Ramos (cell line): ENCODE measurements around the gene PXYLP1.

Source experiments
- in situ Hi-C: fragments of 300-500 bp; cut with MboI; formaldehyde crosslinking; loops from one replicate; pipeline ENCODE4 v1.14.3; 2022; ENCODE audit warnings: low sequenced_read_pairs; ENCODE audit not compliant: unreplicated experiment

PXYLP1 gene

DNA sequence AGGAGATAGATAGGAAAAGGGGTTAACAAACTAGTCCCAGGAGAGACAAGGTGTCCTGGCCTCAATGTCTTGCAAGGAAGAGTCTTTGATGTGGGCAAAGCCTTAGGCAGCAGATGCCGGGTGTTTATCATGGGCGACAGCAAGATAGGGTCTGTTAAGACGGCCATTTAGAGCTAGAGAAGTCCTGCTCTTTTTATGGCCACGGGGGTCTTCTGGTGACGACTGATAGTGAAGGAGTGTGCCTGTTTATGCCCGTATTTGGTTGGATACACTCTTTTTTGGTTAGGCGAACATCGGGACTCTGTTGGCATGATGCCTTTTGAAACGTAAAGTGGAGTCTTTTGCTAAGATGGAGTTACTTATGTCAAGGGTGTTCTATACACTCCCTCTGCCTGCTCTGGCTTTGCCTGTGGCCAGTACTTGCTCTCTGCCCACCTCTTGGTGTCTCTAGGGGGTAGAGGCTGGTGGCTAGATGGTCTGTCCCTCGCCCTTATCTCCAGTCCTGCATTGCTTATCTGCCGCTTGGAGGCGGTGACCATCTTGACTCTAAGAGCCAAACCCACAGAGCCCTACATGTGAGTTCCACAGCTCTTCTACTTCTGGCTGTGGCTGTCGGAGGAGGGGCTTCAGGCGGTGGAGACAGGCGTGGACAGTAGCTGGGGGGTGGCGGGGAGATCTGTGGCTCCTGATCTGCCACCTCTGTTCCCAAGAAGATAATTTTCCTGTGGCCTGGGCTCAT, 80.9 kb downstream of the PXYLP1 start:
- in situ Hi-C loops = loop anchor here (25.0 kb wide), 1 partner anchor 250 kb away; no protein-coding TSS in a partner anchor

DNA sequence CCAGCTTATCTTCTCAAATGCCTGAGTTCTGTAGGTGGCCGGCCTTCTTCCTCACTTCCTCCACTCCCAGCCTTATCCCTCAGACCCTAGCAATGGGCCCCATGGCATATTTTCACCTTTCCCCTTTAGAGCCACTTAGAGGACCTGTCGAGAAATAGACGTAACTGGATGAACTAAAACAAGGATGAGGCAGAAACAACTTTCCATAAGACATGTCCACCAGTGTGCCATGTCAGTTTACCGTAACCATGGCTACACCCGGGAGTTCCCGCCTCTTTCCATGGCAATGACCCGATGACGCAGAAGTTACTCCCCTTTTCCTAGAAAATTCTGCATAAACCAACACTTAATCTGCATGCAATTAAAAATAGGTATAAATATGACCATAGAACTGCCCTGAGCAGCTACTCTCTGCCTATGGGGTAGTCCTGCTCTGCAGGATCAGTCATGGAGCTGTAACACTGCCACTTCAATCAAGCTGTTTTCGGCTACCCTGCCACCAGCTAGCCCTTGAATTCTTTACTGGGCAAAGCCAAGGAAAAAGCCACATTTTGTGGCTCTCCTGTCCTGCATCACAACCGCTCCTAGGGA, 81.6 kb downstream of the PXYLP1 start:
- in situ Hi-C loops = loop anchor here (25.0 kb wide), 1 partner anchor 249 kb away; no protein-coding TSS in a partner anchor

DNA sequence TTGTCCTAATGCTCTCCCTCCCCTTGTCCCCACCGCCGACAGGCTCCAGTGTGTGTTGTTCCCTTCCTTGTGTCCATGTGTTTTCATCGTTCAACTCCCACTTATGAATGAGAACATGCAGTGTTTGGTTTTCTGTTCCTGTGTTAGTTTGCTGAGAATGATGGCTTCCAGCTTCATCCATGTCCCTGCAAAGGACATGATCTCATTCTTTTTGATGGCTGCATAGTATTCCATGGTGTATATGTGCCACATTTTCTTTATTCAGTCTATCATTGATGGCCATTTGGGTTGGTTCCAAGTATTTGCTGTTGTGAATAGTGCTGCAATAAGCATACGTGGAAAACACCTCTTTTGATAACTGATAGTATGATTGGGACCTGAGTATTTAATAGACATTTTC, 82.8 kb downstream of the PXYLP1 start:
- in situ Hi-C loops = loop anchor here (25.0 kb wide), 1 partner anchor 248 kb away; no protein-coding TSS in a partner anchor

DNA sequence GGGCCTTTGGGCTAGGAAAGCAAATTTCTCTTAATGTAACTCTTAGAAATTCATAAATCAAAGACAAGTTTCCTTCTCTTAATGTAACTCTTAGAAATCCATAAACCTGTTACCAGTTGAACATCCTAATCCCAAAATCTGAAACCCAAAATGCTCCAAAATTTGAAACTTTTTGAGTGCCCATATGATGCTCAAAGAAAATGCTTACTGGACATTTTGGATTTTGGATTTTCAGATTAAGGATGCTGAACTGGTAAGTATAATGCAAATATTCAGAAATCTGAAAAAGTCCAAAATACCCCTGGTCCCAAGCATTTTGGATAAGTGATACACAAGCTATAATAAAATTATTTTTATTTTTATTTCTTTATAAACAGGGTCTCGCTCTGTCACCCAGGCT, 85.2 kb downstream of the PXYLP1 start:
- in situ Hi-C loops = loop anchor here (25.0 kb wide), 1 partner anchor 245 kb away; no protein-coding TSS in a partner anchor

DNA sequence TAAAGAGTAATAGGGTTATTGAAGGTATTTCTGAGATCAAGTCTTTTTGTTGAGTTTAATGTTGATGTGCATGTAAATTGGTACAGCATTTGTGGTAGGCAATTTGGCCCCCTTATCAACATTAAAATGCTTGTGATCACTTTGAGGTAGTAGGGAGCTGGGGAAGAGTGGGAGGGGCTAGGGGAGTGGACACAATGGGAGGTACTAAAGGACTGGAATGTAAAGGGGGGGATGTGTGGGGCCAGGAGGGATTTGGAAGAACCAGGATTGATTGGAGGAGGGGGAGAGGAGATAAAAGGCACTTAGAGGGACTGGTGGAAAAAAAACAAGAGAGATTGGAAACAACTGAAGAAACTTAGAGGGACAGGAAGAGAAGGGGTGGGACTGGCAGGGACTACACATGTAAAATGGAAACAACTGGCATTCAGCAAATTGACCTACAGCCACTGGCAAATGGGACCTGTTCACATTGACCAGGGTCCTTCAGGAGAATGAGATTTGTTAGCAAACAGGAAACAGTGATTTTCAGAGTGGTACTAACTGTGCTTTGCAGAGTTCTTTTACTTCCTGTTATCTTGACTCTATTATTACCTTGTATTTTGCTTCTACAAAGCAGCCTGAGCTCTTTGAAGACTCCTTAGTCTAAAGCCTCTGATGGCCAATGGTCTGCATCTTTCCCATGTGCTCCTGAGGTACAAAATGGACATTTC, 88.9 kb downstream of the PXYLP1 start:
- in situ Hi-C loops = loop anchor here (25.0 kb wide), 1 partner anchor 242 kb away; no protein-coding TSS in a partner anchor

DNA sequence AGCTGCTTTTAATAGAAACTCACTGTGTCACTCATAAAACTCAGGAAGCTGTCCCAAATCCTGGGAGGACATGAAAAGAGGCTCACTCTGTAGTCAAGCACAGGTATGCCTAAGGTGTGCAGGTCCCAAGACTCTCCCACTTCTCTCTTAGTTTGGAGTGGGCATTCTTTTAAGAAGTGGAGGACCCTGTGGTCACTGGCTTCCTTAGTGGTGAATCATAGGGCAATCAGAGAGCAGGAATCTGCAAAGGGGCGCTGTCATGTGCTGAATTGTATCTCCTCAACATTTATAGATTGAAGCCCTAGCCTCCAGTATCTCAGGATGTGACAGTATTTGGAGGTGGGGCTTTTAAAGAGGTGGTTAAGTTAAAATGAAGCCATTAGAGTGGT, 89.5 kb downstream of the PXYLP1 start:
- in situ Hi-C loops = loop anchor here (25.0 kb wide), 1 partner anchor 241 kb away; no protein-coding TSS in a partner anchor

DNA sequence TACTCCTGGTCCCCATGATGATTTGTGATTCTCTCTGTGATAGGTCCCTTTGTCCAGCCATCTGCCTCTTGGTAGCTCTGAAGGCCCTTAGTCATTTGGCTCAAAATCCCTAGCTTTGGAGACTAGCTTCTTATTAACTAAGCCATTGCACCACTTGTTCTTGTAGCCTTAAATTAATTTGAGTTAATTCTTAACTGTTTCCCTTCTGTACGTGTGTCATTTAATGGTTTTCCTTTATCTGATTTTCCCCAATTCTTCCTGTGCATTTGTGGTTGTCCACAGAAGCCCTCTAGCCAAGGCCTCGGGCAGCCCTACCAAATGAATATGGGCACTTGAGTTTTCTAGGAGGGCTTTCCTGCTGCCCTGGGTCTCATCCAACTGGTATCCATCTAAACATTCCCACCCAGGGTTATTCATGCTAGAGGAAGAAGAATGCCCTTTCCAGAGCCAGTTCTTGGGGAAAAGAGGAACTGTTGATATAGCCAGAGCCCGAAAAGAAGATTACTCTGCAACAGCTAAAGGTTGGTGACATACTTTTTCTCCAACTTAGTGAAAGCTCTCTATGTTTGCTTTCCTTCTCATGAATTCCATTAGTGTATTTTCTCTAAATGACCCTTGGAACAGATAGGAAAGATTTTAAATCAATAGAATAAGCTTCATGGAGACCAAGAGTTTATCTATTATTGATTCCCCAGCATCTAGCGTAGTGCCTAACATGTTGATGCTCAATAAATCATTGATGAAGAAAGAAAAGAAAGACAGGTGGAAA, 92.5 kb downstream of the PXYLP1 start:
- in situ Hi-C loops = loop anchor here (25.0 kb wide), 1 partner anchor 238 kb away; no protein-coding TSS in a partner anchor

DNA sequence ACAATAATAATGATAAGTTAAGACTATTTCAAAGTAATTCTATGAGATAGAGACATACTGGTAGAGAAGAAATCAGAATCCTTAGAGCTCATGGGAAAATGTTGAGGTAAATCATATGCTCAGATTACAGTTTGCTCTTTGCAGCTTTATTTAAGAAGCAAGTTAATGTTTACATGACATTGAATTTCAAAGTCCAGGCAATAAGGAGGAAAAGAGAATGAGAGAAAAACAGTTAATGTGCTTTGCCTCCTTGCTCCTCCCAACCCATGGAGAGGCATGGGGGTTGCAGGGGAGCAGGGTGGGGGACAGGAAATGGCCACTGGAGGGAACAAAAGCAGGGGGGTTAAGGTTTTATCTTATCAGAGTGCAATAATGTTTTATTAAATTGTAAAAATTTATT, 94.5 kb downstream of the PXYLP1 start:
- in situ Hi-C loops = no loop called here

DNA sequence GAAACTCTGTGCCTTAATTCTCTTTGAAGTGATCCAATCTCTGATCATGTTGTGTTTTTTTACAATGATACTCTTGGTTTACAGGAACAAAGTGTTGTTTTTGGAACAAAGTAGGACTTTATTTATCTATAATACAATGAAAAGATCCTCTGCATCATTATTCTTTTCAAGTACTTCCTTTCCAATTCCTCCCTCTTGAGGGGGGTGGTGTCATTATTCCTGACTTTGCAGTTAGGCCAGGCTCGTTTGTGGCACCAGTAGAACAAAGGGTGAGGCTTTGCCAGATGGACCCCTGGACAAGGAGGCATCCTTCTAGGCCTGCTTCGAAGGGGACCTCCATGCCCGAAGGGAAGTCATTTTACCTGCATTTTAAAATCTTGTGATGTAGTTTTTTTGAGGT, 95.0 kb downstream of the PXYLP1 start:
- in situ Hi-C loops = no loop called here

DNA sequence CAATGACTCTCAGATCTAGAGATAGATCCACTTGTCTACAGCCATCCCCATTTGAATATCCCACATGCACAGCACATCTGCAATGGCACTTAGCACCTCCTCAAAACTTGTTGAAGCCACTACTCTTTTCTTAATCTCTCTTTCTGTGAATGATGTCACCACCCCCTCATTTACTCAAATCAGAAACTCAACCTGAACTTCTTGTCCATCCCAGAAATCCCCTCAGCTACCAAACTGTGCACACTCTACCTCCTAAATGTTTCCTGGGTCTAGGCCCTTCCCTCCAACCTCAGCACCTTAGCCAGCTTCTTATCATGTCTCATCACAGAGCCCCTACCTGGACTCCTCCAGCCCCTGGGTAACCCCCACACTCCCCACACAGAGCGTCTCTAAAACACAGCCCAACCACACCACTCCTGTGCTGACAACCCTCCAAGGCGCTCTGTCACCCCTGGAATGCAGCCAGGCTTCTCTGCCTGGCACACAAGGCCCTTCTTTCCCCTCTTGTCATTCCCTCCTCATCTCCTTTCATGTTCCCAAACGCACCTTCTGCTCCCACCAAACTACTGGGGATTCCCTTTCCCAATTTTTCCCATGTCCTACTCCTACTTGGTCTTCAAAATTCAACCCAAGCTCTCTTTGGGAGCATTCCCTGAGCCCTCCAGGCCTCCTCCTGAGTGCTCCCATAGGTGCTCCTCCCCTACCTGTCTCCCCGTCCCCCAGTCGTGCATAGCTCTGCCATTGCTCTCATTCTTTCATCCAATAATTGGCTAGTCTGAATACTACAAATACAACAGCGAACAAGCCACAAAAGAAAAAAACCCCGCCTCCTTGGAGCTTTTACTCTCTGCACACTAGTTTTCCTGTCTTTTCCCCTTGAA, 96.9 kb downstream of the PXYLP1 start:
- in situ Hi-C loops = no loop called here

DNA sequence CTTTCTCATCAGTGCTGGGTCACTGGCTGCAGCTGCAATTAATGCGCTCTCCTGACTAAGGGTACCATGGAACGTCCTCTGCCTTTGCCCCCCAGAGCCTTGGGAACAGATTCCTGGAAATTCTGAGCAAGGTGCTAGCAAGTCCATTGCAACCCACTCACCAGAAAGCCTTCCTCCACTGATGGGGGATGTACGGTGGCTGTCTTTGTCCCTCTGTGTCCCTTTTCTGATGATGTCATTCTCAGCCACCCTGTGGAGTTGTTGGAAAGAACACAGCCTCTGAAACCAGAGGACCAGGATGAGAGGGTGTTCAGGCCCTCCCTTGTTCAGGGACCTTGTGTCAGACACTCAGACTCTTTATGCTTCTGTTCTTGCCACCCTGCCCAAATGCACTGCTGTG, 98.6 kb downstream of the PXYLP1 start:
- in situ Hi-C loops = no loop called here

DNA sequence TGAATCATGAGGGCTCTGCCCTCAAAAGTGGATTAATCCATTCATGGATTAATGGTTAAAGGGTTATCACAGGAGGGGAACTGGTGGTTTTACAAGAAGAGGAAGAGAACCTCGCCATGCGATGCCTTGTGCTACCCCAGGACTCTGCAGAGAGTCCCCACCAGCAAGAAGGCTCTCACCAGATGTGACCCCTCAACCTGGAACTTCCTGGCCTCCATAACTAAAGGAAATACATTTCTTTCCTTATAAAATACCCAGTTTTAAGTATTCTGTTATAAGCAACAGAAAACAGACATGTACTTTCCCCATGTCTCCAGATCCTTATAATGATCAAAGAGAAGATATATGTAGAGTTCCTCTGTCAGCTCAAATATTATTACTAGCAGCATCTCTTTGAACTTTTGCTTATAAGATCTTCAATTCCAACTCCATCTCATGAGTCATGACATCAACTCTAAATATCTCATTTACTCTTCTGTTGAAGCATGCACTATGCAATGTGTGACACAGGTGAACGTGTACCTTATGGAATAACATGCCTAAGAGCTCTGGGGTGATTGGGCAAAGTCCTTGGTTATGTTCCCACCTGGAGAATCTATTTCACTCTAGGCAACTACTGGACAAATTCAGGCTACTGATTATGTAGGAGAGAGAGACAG, 99.2 kb downstream of the PXYLP1 start:
- in situ Hi-C loops = no loop called here

DNA sequence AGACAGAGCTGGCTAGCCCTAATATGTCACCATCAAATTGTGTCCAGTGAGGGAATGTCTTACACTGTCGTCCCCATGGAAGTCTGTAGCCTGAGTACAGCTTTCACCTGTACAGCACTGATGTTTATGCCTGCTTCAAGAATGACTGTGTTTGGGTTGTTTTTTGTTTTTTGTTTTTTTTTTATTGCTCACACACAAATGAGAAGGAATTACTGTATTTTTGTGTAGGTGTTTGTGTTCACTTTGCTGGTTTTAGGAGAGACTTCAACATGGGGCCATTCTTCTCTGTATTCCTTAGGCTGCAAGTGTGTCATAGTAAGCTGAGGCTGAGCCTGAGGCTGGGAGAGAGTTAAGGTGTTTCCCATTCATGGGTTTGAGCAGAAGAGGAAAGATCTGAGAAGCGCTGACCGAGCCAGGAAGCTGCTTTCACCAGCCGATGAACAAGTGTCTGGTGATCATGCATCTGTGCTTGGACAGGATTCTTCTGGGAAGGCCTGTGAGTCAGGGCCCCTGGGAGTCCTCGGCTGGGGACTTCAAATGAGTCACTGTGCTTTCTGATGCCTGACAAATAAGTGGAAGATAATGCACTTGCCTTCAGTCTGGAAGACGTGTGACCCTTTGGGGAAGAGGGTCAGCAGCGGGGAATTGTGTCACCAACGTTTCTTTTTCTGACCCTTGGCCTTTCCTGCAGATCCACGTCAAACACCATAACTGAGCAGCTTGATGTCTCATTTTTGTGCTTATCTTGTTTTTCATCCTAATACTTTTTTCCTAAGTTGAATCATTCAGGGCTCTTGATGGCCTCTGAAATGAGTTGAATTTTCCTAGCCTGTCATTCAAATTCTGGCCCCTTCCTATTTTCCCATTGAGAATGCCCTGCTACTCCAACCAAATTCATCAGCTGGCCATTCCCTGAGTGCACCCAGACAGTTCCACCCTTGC, 100.0 kb downstream of the PXYLP1 start:
- in situ Hi-C loops = no loop called here

DNA sequence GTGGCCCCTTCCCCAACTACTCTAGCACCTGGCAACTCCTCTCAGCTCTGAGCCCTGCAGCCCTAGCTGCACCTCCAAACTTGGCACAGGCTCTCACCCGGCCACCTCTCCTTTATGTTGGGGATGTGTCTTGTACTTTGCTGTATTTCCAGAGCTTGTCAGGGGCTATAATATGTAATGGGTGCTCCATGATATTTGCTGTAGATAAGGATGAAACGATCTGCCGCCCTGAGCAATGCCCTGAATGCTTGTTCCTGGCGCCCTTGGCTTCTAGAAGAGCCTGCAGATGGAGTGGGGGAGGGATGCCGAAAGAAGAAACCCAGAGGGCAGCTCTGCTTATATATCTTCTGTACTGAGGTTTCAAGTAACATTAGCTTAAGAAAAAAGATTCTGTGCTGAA, 100.8 kb downstream of the PXYLP1 start:
- in situ Hi-C loops = no loop called here

DNA sequence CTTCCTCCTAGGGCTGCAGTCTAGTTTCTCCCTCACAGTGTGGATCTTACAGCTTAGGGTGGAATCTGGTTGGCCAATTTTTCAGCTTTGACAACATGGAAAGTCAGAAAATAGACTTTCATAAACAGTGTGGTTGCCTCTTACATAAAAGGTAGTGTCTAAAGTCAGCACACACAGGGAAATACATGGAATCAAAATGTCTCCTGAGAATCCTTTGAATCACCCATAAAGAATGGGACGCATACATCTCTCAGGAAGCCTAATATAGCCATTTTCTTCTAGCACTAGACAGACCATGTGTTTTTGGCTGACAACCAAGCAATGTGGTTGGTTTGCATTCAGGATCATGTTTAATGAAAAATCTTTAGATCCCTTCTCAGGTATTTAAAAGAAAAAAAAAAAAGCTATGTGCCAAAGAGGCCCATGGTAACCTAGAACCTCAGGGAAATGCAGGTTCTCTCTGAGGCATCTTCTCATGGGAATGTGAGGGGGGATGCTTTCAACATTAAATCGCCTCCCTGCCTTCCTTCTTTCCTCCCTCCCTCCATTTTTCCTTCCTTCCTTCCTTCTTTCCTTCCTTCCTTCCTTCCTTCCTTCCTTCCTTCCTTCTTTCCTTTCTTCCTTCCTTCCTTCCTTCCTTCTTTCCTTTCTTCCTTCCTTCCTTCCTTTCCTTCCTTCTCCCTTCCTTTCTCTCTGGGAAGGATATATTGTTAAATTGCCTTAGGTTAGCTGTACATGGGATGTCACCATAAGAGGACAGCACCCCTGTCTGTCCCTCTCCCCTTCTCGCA, 102.4 kb downstream of the PXYLP1 start:
- in situ Hi-C loops = no loop called here

DNA sequence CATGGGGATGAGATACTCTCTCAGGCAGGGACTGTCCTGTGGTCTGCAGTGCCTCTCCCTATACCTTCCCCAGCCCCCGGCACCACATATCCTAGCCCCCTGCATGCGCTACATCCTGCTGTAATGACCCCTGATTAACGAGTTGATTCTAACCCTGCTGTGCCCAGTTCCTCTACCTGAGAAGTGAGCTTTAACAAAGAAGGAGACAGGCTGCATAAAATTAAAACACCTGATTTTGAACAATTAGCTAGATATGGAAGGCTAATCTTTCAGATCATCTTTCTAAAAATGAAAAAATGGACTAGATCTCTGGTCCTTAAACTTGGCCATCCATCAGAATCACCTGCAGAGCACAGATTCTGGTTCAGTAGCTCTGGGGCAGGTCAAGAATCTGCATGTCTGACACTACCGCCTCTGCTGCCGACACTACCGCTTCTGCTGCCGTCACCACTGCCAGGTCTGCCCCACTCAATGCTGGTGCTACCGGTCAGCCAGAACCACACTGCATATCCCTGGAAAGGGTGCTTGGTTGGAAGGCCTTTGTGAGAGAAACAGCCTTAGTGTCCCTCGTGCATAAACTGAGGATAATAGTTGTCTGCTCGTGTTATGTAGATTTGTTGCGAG, 103.1 kb downstream of the PXYLP1 start:
- in situ Hi-C loops = no loop called here
